Fibroblast of lung (primary cell): ENCODE results near the gene GPAT2. TPM values are rescaled to one million over a fixed set of nuclear protein-coding genes. Genes with fewer than 3 reads are reported as not detected.
"Not testable (repeated sequence)": the region's sequence is repeated elsewhere in the genome, so short reads cannot be mapped to it uniquely, and the experiment has no call there.

Experiments used
- DNase-seq, 2 donors: peaks; one replicate each; pipeline versions ENCODE4 v3.0.0 to v3.0.0-alpha.2; 2010; ENCODE audit warnings: low read depth in 2 of 2
- H2AFZ ChIP-seq: 2 replicates; pipeline ENCODE4 v1.5.1; 2012; ENCODE audit warnings: low read length, control low read depth, inconsistent platforms
- H3K27ac ChIP-seq: 2 replicates; pipeline ENCODE4 v1.5.1; 2011; ENCODE audit warnings: low read length, control low read depth; ENCODE audit not compliant: insufficient read depth
- H3K27me3 ChIP-seq: 2 replicates; pipeline ENCODE4 v1.5.1; 2011; ENCODE audit warnings: mild to moderate bottlenecking, low read length; ENCODE audit not compliant: control insufficient read depth, insufficient read depth
- H3K36me3 ChIP-seq: 2 replicates; pipeline ENCODE4 v1.5.1; 2011; ENCODE audit warnings: low read length; ENCODE audit not compliant: control insufficient read depth, insufficient read depth
- H3K4me1 ChIP-seq: 2 replicates; pipeline ENCODE4 v1.5.1; 2011; ENCODE audit warnings: low read length; ENCODE audit not compliant: control insufficient read depth, insufficient read depth; ENCODE audit errors: extremely low read depth
- H3K4me2 ChIP-seq: 2 replicates; pipeline ENCODE4 v1.5.1; 2011; ENCODE audit warnings: low read length, control low read depth; ENCODE audit not compliant: insufficient read depth; ENCODE audit errors: extremely low read depth
- H3K4me3 ChIP-seq, 4 experiments: fragments of 200-600 bp in 1 of 4; sonication (generic) in 1 of 4; replicated peaks in 1 of 4; 2 replicates each; pipeline ENCODE4 v1.5.1; 2011 to 2016; ENCODE audit warnings: low read length in 4 of 4, low read depth in 3 of 4, mild to moderate bottlenecking in 3 of 4, control low read depth in 2 of 4, inconsistent platforms in 1 of 4, mixed read lengths in 1 of 4; ENCODE audit not compliant: insufficient read depth in 1 of 4; ENCODE audit errors: control extremely low read depth in 1 of 4
- H3K79me2 ChIP-seq: 2 replicates; pipeline ENCODE4 v1.5.1; 2012; ENCODE audit warnings: mild to moderate bottlenecking, low read length, inconsistent platforms; ENCODE audit not compliant: control insufficient read depth, insufficient read depth
- H3K9ac ChIP-seq: 2 replicates; pipeline ENCODE4 v1.5.1; 2011; ENCODE audit warnings: mild to moderate bottlenecking, low read length, control low read depth; ENCODE audit not compliant: insufficient read depth
- H3K9me3 ChIP-seq: 2 replicates; pipeline ENCODE4 v1.5.1; 2012; ENCODE audit warnings: low read depth, low read length; ENCODE audit not compliant: control insufficient read depth, insufficient read depth
- H4K20me1 ChIP-seq: 2 replicates; pipeline ENCODE4 v1.5.1; 2011; ENCODE audit warnings: low read length; ENCODE audit not compliant: control insufficient read depth, insufficient read depth; ENCODE audit errors: extremely low read depth
- CTCF ChIP-seq, 2 donors: IDR thresholded peaks in 1 of 2; conservative IDR thresholded peaks in 1 of 2; 1 replicate in 1 of 2; 2 replicates in 1 of 2; pipeline ENCODE4 v1.5.1; 2011 to 2012; ENCODE audit warnings: low read length in 2 of 2, control low read depth in 1 of 2, inconsistent platforms in 1 of 2, low read depth in 1 of 2, mild to moderate bottlenecking in 1 of 2
- EZH2 ChIP-seq: IDR thresholded peaks from 2 replicates; pipeline ENCODE4 v1.5.1; 2012; ENCODE audit warnings: low read length, control low read depth, mild to moderate bottlenecking; ENCODE audit errors: missing control alignments
- polyA plus RNA-seq, 2 donors: library from polyadenylated mRNA; depleted of rRNA in 1 of 2; stranded (reverse) in 1 of 2; unstranded in 1 of 2; fragments of >200 nt; gene quantifications; 2 replicates each; pipeline ENCODE4 v1.2.1, GENCODE V29; 2011 to 2012; ENCODE audit warnings: missing spikeins in 1 of 2
- total RNA-seq: library from RNA; depleted of rRNA; stranded (reverse); fragments of >200 nt; gene quantifications from 2 replicates; pipeline ENCODE4 v1.2.1, GENCODE V29; 2014

GPAT2 gene
- total and polyA plus RNA-seq, 2 donors (not counting 1 experiment from before 2014, with no cell fraction given), result 1.1 to 2.8 TPM

DNA sequence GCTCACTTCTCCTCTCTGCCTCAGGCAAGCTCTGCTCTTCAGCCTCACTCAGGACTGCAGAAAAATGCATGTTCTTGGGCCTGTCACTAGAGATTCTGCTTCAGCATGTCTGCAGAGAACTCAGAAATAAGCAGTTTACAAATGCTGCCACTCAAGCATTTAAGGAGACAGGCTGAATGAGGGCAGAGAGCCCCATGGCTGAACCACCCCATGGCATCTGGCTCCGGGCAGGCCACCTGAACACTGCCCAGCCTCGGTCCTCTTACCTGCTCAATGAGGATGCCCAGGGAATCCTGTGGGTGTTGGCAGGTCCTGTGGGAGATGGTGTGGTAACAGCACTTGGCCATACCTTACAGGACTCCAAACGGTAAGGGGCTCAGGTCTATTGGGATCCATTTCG lies 31.2 kb upstream of the GPAT2 start:
- not testable (repeated sequence) for H3K79me2 ChIP-seq, H2AFZ ChIP-seq, H3K4me2 ChIP-seq, H3K4me1 ChIP-seq, H3K9ac ChIP-seq, H3K4me3 ChIP-seq, H3K9me3 ChIP-seq, H4K20me1 ChIP-seq, H3K36me3 ChIP-seq, H3K27ac ChIP-seq, H3K27me3 ChIP-seq, DNase-seq

DNA sequence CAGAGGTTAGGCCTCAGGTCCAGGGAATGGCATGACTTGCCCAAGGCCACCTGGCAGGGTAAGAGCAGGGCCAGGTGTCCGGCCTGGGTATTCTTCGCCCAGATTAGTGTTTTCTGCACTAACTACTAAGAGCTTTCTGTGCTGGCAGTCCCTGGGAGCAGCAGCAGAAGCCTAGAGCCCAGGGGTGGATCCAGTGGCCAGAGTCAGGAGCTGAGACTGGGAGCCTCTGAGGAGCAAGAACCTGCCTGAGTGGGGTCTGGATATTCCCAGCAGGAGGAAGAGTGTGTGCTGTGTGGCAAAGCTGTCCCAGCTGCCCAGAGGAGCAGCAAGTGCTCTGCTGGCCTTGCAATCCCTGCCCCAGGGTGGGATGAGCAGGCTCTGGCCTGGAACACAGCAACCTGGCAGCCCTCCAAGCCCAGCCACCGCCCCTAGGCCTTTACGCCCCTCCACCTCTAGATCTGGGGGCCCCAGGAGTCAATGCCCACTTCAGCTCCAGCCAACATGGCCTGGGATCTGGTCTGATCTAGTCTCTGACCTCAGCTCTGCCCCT lies 30.7 kb upstream of the GPAT2 start:
- Histone ChIP-seq H3K79me2 (no peaks in the 10 kb centered on the region), H3K4me3 (no peak overlapping the region), H4K20me1 (no peaks in the 10 kb centered on the region), H3K36me3 (no peaks in the 10 kb centered on the region), H3K4me2 (no peak overlapping the region), H3K27me3 (no peaks in the 10 kb centered on the region), H3K4me1 (no peaks in the 10 kb centered on the region), H3K27ac (no peak overlapping the region), H3K9me3 (no peaks in the 10 kb centered on the region), H2AFZ (no peak overlapping the region), H3K9ac (no peak overlapping the region)
- no peak for DNase-seq
- TF ChIP-seq EZH2 (no peak), CTCF (conservative IDR thresholded peaks at IDR 0.05 in 1 of 2, IDR thresholded peaks at IDR 0.05 in 1 of 2; ENCODE audit: low read depth in 1 of 2, low read length in 2 of 2) (no peak)

DNA sequence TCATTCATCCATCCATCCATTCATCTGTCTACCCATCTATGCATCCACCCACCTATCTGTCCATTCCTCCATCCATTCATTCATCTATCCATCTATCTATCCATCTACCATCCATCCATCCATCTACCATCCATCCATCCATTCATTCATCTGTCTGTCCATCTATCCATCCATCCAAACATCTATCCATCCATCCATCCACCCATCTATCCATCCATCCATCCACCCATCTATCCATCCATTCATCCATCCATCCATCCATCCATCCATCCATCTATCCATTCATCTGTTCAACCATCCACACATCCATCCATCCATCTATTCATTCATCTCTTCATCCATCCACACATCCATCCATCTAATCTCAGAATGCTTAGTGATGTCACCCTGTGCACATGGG lies 30.0 kb upstream of the GPAT2 start:
- not testable (repeated sequence) for H3K4me3 ChIP-seq, H3K9me3 ChIP-seq, H2AFZ ChIP-seq, H4K20me1 ChIP-seq, DNase-seq, H3K36me3 ChIP-seq, H3K79me2 ChIP-seq, H3K9ac ChIP-seq, H3K4me2 ChIP-seq, H3K27ac ChIP-seq, H3K27me3 ChIP-seq, H3K4me1 ChIP-seq

DNA sequence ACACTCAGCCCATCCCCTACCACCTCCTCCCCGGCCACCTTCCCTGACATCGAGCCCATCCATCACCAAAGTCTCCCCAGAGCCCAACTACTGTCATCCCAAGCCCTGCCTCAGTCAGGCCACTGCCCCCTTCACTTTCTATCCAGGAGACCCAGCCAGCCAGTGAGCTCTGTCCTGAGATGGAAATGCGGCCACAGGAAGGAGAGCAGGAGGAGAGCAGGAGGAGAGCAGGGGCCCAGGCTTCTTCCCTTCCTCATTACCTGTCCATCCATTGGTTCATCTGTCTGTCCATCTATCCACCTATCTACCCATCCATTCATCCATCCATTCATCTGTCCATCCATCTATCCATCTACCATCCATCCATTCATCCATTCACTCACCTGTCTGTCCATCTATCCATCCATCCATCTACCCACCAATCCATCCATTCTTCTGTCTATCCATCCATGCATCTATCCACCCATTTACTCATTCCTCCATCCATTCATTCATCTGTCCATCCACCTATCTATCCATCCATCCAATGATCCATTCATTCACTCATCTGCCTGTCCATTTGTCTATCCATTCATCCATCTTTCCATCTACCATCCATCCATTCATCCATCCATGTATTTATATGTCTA lies 29.4 kb upstream of the GPAT2 start:
- not testable (repeated sequence) for H3K36me3 ChIP-seq, H2AFZ ChIP-seq, H3K27ac ChIP-seq, H3K9ac ChIP-seq, H3K27me3 ChIP-seq, DNase-seq, H4K20me1 ChIP-seq, H3K9me3 ChIP-seq, H3K4me3 ChIP-seq, H3K4me2 ChIP-seq, H3K79me2 ChIP-seq, H3K4me1 ChIP-seq
